ENCODE measurements around the gene LIN52. TPM values are rescaled to one million over a fixed set of nuclear protein-coding genes. Genes with fewer than 3 reads are reported as not detected.

LIN52 gene
- total RNA-seq, 1 experiment from 2014 or later: 11.0 TPM

- no peak for DNase-seq
- Histone ChIP-seq H2BK20ac (ENCODE audit: low read depth, low read length, poor library complexity, severe bottlenecking) (no peak overlapping the region), H2BK5ac (ENCODE audit: insufficient read length, low read length) (no peak overlapping the region), H3K14ac (ENCODE audit: insufficient read depth, low read length) (no peak overlapping the region), H3K79me2 (ENCODE audit: insufficient read depth, low read length) (no peaks in the 10 kb centered on the region), H3K27me3 (ENCODE audit: insufficient read depth, low read length) (no peaks in the 10 kb centered on the region), H4K5ac (ENCODE audit: insufficient read length, low read depth, low read length) (no peak overlapping the region), H2BK120ac (ENCODE audit: low read depth, low read length, poor library complexity, severe bottlenecking) (no peak overlapping the region), H2BK15ac (ENCODE audit: low read depth, low read length) (no peak overlapping the region), H3T11ph (ENCODE audit: low read length) (no peak overlapping the region), H2BK12ac (ENCODE audit: insufficient read length, low read depth, low read length) (no peak overlapping the region), H4K8ac (replicated peaks; ENCODE audit: insufficient read length, low read depth, low read length) (no peak overlapping the region), H3K4me1 (ENCODE audit: insufficient read depth, low read length) (no peaks in the 10 kb centered on the region), H3K4ac (ENCODE audit: low read depth, low read length) (no peak overlapping the region), H3K79me1 (ENCODE audit: insufficient read depth, low read depth, low read length, poor library complexity, severe bottlenecking) (no peaks in the 10 kb centered on the region), H4K20me1 (ENCODE audit: control insufficient read depth, insufficient read depth, insufficient read length) (no peaks in the 10 kb centered on the region), H3K4me2 (ENCODE audit: insufficient read depth, insufficient read length, low read length) (no peak overlapping the region), H3K23ac (ENCODE audit: insufficient read length, low read depth, low read length) (no peak overlapping the region), H3K27ac (ENCODE audit: insufficient read length, low read depth, low read length) (no peak overlapping the region), H3K23me2 (ENCODE audit: insufficient read length, low read depth, low read length, poor library complexity, severe bottlenecking) (no peaks in the 10 kb centered on the region), H3K9ac (ENCODE audit: extremely low read depth, insufficient read length, low read length) (no peak overlapping the region), H3K18ac (ENCODE audit: insufficient read length, low read depth, low read length) (no peak overlapping the region), H4K91ac (ENCODE audit: insufficient read length, low read depth, low read length) (no peak overlapping the region), H2AFZ (ENCODE audit: low read length) (no peak overlapping the region), H3K56ac (ENCODE audit: insufficient read length, low read depth, low read length) (no peak overlapping the region), H3K9me3 (ENCODE audit: control insufficient read depth, low read depth, low read length) (no peaks in the 10 kb centered on the region), H2AK5ac (ENCODE audit: insufficient read length, low read length) (no peak overlapping the region)
- H3K4me3 Mint-ChIP-seq: no peak overlapping the region
- no peaks in the 10 kb centered on the region for H3K4me1 Mint-ChIP-seq
- no peak for TF ChIP-seq CTCF (conservative IDR thresholded peaks at IDR 0.05)
- no peak overlapping the region for H3K27ac Mint-ChIP-seq
- H3K36me3 Mint-ChIP-seq (ENCODE audit: insufficient read depth in 1 of 3, low read depth in 3 of 3): peaks cover 4 to 13% (median 6%) of the 10 kb centered on the region in 3 experiments; a peak in 5 of 7 replicates
- H3K27me3 Mint-ChIP-seq (ENCODE audit: low read depth): no peaks in the 10 kb centered on the region
- peaks cover 0 to 3% of the 10 kb centered on the region in 2 experiments; a peak in 2 of 5 replicates for H3K9me3 Mint-ChIP-seq
- no CpG with 5 or more reads among the region's 1 CpG for WGBS (ENCODE audit: extremely low coverage, insufficient read length, low lambda C conversion rate)
Observed at GRCh38 chr14:74127634-74128033, 42.9 kb downstream of the LIN52 start.

Data from H9 (cell line).